HepG2 (cell line): ENCODE measurements around the gene TSHZ2.

ENCODE experiments used
- CTCF ChIP-seq: sonication (generic); formaldehyde crosslinking; IDR thresholded peaks from 2 replicates; pipeline ENCODE4 v1.5.0; 2020; ENCODE audit warnings: mild to moderate bottlenecking, missing genetic modification reagents, moderate library complexity
- TCF7 ChIP-seq: sonication (generic); IDR thresholded peaks from 2 replicates; pipeline ENCODE4 v1.6.1; 2016; ENCODE audit warnings: antibody characterized with exemption, low read depth
- ZNF777 ChIP-seq: sonication (generic); formaldehyde crosslinking; IDR thresholded peaks from 2 replicates; pipeline ENCODE4 v1.4.0; 2020; ENCODE audit warnings: missing genetic modification reagents

GRCh38 chr20:53076668-53077067 lies 104.5 kb downstream of the TSHZ2 start:
- TF ChIP-seq TCF7: no peak
- no peak for TF ChIP-seq ZNF777 (CRISPR knock-in tag)
- no peak for TF ChIP-seq CTCF
